Mucosa of rectum (tissue), 2 donors: ENCODE data around the gene FXYD4.
"Not testable (repeated sequence)": the region's sequence is repeated elsewhere in the genome, so short reads cannot be mapped to it uniquely, and the experiment has no call there.

Source experiments
- H3K27ac ChIP-seq, 2 donors: one replicate each; pipeline ENCODE4 v1.7.0; 2013; ENCODE audit warnings: inconsistent platforms in 2 of 2, low read depth in 2 of 2, low read length in 2 of 2
- H3K27me3 ChIP-seq, 2 donors: one replicate each; pipeline ENCODE4 v1.7.0; 2013; ENCODE audit warnings: low read length in 2 of 2; ENCODE audit not compliant: control insufficient read depth in 2 of 2, insufficient read depth in 2 of 2
- H3K36me3 ChIP-seq, 2 donors: one replicate each; pipeline ENCODE4 v1.7.0; 2013; ENCODE audit warnings: low read length in 2 of 2; ENCODE audit not compliant: control insufficient read depth in 2 of 2, insufficient read depth in 2 of 2
- H3K4me1 ChIP-seq, 2 donors: one replicate each; pipeline ENCODE4 v1.7.0; 2013; ENCODE audit warnings: low read length in 2 of 2, mild to moderate bottlenecking in 1 of 2; ENCODE audit not compliant: control insufficient read depth in 2 of 2, insufficient read depth in 2 of 2
- H3K4me3 ChIP-seq, 2 donors: one replicate each; pipeline ENCODE4 v1.7.0; 2013; ENCODE audit warnings: low read length in 2 of 2
- H3K9ac ChIP-seq, 2 donors: one replicate each; pipeline ENCODE4 v1.7.0; 2013; ENCODE audit warnings: low read length in 2 of 2, low read depth in 1 of 2, mild to moderate bottlenecking in 1 of 2
- H3K9me3 ChIP-seq, 2 donors: one replicate each; pipeline ENCODE4 v1.7.0; 2013; ENCODE audit warnings: low read length in 2 of 2; ENCODE audit not compliant: control insufficient read depth in 2 of 2
- donor health status: healthy.
- donor health status: Normal muscosa, but diverticular disease.

The FXYD4 gene

GRCh38 chr10:43330824-43331127 is 40.7 kb upstream of the FXYD4 start:
- not testable (repeated sequence) for H3K4me1 ChIP-seq, H3K27ac ChIP-seq, H3K36me3 ChIP-seq, H3K4me3 ChIP-seq, H3K9me3 ChIP-seq, H3K9ac ChIP-seq, H3K27me3 ChIP-seq

- H3K9me3 ChIP-seq = no peaks in the 10 kb centered on the region
- no peak overlapping the region for H3K4me3 ChIP-seq
- H3K27ac ChIP-seq = no peak overlapping the region
- no peaks in the 10 kb centered on the region for H3K27me3 ChIP-seq
- H3K4me1 ChIP-seq = peaks cover 0 to 5% of the 10 kb centered on the region in 2 donors
- no peaks in the 10 kb centered on the region for H3K36me3 ChIP-seq
- no peak overlapping the region for H3K9ac ChIP-seq
These were observed 37.8 kb upstream of the FXYD4 start for GRCh38 chr10:43333653-43334052.

- Histone ChIP-seq H3K9me3 (no peaks in the 10 kb centered on the region), H3K4me3 (no peak overlapping the region), H3K4me1 (peaks cover 0 to 5% of the 10 kb centered on the region in 2 donors), H3K27ac (no peak overlapping the region), H3K36me3 (no peaks in the 10 kb centered on the region), H3K9ac (no peak overlapping the region), H3K27me3 (peaks cover 4 to 5% of the 10 kb centered on the region in 2 donors)
These were observed 35.4 kb upstream of the FXYD4 start for GRCh38 chr10:43336061-43336460.

- peaks cover 0 to 5% of the 10 kb centered on the region in 2 donors for H3K4me1 ChIP-seq
- H3K27ac ChIP-seq = no peak overlapping the region
- no peaks in the 10 kb centered on the region for H3K36me3 ChIP-seq
These were observed 34.7 kb upstream of the FXYD4 start for GRCh38 chr10:43336641-43337318.

GRCh38 chr10:43337536-43337935 is 33.9 kb upstream of the FXYD4 start:
- not testable (repeated sequence) for H3K4me1 ChIP-seq, H3K27ac ChIP-seq, H3K9ac ChIP-seq, H3K4me3 ChIP-seq, H3K27me3 ChIP-seq, H3K36me3 ChIP-seq, H3K9me3 ChIP-seq

More at GRCh38 chr10:43336641-43337318, 34.7 kb upstream of the FXYD4 start:
- H3K27me3 ChIP-seq = peaks cover 4 to 5% of the 10 kb centered on the region in 2 donors
- H3K4me3 ChIP-seq = no peak overlapping the region
- no peak overlapping the region for H3K9ac ChIP-seq
- no peaks in the 10 kb centered on the region for H3K9me3 ChIP-seq

GRCh38 chr10:43338117-43338516 is 33.3 kb upstream of the FXYD4 start:
- H3K9ac ChIP-seq = no peak overlapping the region
- H3K27me3 ChIP-seq = peaks cover 4 to 5% of the 10 kb centered on the region in 2 donors
- no peaks in the 10 kb centered on the region for H3K36me3 ChIP-seq
- H3K9me3 ChIP-seq = no peaks in the 10 kb centered on the region
- peaks cover 0 to 5% of the 10 kb centered on the region in 2 donors for H3K4me1 ChIP-seq
- no peak overlapping the region for H3K27ac ChIP-seq
- no peak overlapping the region for H3K4me3 ChIP-seq

GRCh38 chr10:43339136-43339535 is 32.3 kb upstream of the FXYD4 start:
- Histone ChIP-seq H3K9me3 (no peaks in the 10 kb centered on the region), H3K4me3 (no peak overlapping the region), H3K36me3 (no peaks in the 10 kb centered on the region), H3K27me3 (peaks cover 4 to 5% of the 10 kb centered on the region in 2 donors), H3K4me1 (peaks cover 0 to 5% of the 10 kb centered on the region in 2 donors), H3K27ac (no peak overlapping the region), H3K9ac (no peak overlapping the region)

GRCh38 chr10:43340101-43340500 is 31.3 kb upstream of the FXYD4 start:
- Histone ChIP-seq H3K9me3 (no peaks in the 10 kb centered on the region), H3K27ac (no peak overlapping the region), H3K4me3 (no peak overlapping the region), H3K27me3 (peaks cover 4 to 5% of the 10 kb centered on the region in 2 donors), H3K4me1 (peaks cover 0 to 5% of the 10 kb centered on the region in 2 donors), H3K36me3 (no peaks in the 10 kb centered on the region), H3K9ac (no peak overlapping the region)

- Histone ChIP-seq H3K27me3 (peaks cover 4 to 5% of the 10 kb centered on the region in 2 donors), H3K9me3 (no peaks in the 10 kb centered on the region), H3K36me3 (no peaks in the 10 kb centered on the region), H3K4me1 (peaks cover 0 to 5% of the 10 kb centered on the region in 2 donors), H3K9ac (no peak overlapping the region), H3K27ac (no peak overlapping the region), H3K4me3 (no peak overlapping the region)
These were observed 30.8 kb upstream of the FXYD4 start for GRCh38 chr10:43340619-43341018.

- Histone ChIP-seq H3K36me3 (no peaks in the 10 kb centered on the region), H3K9ac (no peak overlapping the region), H3K27ac (no peak overlapping the region), H3K4me1 (peaks cover 0 to 5% of the 10 kb centered on the region in 2 donors), H3K27me3 (peaks cover 4 to 5% of the 10 kb centered on the region in 2 donors), H3K4me3 (no peak overlapping the region), H3K9me3 (no peaks in the 10 kb centered on the region)
These were observed 30.0 kb upstream of the FXYD4 start for GRCh38 chr10:43341450-43341849.
